Inferior parietal cortex (tissue), 1 donor: ENCODE results near the gene RAD52.

ENCODE experiments used
- DNase-seq: peaks from one replicate; pipeline ENCODE4 v3.0.0-alpha.2; 2016; ENCODE audit errors: extremely low spot score

Gene RAD52

DNA sequence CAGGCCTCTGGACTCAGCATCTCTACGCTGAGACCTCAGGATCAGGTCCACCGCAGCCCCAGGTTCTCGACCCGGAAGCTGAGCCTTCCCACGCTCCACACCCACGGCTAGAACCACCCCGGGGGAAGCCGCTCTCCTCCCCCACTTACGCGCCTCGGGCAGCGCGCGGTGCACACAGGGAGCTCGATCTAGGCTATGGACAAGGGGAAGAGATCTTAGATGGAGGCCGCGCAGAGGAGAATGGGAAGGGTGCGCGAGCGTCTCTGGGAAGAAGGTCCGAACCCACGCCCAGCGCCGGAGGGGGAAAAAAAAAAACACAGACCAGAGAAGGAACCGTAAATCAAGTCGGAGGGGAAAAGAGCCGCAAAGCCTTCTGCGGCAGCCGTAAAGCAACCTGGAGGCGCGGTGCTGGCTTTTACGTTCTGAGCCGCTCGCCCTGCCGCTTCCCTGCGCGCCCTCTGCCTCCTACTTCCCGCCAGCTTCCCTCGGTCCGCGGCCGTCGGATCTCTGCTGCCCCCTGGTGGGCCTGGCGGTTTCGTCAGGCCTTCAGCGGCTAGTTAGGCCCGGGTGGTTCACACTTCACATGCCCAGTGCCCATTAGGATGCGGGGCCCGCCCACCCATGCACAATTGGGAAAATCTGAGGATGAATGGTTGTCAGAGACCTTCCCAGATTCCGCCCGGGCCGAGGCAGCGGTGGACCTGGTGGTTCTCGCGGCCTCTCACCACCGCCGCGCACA is at the start of gene RAD52:
Gene RAD52 (minus strand): TSS at position 242 of the 739 bp plus-strand sequence. CDS start 16,636 bp downstream, outside the sequence.
- DNase-seq, result peak; percentile 96

DNA sequence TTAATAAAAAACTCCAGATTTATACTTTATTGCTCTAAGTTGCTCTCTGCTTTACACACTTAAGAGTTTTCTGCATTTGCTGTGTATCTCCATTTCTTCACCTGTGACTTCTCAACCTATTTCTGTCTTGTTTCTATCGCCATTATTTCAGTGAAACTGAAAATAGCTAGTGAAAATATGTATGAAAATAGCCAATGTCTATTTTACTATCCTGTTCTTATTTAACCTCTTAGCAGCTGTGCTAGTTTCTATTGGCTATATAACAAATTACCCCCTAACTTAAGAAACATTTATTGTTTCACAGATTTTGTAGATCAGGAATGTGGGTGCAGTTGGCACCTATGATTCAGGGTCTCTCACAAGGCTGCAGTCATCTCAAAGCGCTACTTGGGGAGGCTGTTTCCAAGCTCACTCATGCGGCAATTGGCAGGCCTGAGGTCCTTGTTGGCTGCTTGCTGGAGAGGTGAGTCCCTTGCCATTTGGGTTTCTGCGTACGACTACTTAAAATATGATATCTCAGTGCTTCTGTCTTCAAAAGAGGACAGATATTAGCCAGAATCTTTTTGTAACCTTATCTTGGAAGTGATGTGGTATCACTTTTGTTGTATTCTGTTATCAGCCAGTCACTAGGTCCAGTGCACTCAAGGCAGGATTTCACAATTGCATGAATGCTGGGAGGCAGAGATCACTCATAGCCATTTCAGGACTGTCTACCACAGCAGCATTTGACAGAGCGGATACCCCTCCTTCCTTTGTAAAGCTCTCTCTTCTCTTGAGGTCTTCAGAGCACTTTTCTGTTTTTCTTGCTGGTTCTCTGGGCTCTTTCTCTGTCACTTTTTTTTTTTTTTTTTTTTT is 48.8 kb upstream of the RAD52 start:
- no peak for DNase-seq

DNA sequence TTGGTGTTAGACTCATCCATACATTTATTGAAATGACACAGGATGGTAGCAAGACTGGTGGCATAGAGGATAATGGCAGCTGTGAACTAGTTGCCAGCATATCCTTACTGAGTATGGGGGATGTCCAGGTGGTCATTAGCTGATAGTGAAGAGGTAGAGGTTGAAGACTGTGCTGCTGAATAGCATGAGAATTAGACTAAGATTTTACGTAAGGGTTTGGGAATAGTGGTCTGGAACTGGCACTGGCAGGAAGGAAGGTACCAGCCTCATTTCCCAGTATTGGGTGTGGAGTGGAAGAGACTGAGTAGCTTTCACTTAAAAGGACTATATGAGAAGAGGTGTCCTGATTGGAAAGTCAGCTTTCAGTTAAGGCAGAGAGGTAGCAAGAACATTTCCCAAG is 48.0 kb upstream of the RAD52 start:
- DNase-seq, result no peak

DNA sequence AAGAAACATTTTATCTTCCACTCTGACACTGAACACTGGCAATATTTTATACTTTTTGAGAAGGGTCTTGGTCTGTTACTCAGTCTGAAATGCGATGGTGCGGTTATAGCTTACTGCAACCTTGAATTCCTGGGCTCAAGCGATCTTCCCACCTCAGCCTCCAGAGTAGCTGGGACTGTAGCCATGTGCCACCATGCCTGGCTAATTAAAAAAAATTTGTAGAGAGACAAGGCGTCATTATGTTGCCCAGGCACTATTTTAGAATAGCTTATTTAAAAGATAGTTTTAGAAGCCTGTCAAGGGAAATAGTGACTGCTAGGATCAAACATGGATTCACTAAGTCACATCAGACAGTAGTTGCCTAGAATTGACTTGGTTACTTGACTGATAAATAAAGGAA is 47.4 kb upstream of the RAD52 start:
- no peak for DNase-seq

DNA sequence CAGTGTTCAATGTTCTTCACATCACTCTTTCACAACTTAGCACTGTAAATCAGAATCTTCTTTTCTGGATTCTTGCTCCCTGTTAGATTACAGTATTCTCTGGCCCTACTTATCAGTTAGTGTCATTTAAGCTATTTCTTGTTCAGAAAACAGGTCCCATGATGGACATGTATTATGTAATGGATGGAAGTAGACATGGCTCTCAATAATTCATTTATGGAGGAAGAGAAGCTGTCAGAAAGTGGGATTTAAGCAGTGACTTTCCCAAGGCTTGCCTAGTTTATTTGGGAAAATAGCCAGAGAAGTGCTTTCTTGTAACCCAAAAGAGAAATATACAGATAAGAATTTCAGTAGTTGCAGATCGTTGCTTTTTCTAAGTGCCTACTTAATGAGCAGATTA is 43.2 kb upstream of the RAD52 start:
- no peak for DNase-seq

DNA sequence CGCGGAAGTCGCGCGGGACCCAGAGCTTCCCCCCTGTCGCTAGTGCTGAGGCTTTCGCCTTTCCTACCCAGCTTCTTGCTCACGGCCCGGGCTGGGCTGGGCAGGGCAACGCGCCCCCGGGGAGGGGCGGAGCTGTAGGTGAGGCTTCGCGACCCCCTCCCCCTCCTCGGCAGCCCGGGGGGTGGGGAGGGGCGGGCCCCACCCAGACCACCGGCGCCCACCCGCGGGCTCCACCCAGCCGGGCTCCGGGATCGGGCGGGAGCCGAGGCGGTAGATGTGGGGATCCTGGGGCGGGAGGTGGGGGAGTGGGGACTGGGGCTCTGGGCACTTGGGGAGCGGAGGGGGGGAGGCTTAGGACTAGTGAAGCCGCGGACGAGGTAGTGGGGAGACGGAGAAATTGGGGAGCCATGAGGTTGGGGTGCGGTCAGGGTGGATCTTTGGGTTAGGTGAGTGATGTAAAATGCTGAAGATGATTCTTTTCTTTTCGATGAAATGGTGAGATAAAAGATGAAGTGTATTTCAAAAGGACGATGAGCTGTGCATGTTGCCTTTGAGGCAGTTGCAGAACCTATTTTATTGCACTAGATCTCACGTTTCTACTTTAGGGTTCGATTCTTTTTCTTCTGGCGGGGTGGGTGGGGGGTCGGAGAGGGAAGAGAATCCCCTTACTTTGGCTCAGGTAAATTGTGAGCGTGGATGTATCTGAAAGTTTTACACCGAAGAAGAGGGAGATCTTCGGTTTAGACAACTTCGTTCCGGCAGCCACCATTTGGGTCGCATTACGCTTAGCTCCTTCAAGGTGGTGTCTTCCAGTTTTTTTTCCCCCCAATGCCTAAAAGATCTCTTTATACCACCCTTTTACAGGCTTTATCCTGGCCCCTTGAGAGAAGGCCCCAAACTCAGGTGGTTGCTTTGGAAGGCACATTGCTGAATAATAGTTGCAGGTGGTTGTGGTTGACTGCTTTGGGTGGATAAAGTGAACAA is 42.1 kb upstream of the RAD52 start:
- DNase-seq, result peak; percentile 30

DNA sequence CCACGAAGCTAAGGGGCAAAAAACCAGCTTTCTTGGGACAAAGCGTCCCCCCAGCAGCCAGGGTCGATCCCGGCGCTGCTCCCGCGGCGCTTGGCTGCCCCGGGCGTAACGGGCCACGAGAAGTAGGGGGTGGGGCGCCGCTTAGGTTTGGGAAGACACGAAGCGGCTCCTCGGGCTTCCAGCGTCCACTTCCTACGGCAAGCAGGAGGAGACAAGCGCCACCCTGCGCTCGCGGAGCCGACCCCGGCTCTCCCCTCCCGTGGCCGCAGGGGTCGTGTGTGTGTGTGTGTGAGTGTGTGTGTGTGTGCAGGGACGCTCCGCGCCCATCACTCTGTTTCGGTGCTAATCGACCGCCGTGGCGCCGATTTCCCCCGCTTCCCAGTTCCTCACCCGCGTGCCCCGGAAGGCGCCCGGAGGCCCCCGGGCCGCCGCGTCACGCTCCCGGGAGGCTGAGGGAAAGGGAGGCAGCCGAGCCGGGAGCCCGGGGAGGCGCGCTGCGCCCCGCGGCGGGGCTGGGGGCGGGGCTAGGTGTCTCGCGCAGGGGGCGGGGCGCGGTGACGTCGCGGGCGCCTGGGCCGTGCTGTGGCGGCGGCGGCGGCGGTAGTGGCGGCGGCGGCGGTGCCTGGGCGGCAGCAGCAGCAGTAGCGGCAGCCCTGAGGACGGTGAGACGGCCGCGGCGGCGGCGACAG is 41.3 kb upstream of the RAD52 start, which contains the start of gene ERC1:
Gene ERC1 (plus strand): TSS at position 563 of the 689 bp plus-strand sequence. CDS start 36,681 bp downstream, outside the sequence.
- DNase-seq, result peak; percentile 77

DNA sequence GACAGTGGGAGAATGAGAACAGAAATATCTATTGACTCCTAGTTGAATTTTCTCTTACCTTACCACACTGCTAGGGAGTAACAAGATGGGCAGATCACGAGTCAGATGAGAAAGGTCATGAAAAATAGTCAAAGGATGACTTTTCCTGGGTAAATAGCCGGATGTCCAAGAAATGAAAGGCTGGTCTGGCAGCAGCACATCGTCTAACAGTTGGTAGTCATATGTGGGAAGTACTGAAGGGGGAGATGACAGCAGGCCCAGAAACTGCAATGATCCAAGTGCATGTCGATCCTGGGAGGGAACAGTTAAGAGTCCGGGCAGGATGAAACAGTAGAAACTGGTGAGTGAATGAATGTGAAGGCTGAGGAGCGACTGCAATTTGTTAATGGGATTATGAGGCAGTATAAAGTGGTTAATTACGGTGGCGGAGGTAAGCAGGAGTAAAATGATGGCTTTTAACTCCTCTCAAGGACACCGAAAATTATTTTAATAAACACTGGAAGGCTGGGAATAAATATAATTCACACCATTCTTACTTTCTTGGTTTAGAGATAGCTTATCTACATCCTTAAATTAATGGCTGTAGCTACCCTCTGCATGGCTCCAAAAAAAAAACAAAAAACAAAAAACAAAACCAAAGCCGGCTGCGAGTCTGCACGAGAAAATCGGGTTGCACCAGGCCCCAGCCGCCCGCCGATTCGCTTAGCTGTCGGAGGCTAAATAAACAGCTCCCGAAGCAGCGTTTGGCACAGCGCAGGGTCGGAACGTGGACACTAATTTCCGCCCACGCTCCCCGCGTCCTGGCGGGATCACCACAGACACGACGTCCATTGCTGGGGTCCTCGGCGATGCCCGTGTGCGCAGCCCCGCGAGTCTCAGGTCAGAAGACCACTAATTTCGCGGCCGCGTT is 40.5 kb upstream of the RAD52 start:
- peak; percentile 58 for DNase-seq

DNA sequence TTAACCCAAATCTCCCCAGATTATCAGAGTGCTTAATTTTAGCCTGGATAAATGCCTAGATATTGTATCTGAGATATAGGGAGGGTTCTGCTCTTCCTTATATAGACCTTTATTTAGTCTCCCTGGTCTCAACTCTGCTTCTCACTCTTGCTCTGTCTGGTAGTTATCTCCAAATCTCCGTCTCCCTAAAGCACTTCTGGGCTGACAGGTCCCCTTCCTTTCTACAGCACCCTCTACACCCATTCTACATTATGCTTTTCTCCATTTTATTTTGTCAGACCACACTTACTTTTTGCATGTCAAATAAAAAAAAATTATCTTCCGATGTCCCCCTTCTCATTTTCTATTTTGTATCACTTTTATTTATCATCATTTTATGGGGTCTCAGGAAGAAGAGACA is 39.6 kb upstream of the RAD52 start:
- no peak for DNase-seq

DNA sequence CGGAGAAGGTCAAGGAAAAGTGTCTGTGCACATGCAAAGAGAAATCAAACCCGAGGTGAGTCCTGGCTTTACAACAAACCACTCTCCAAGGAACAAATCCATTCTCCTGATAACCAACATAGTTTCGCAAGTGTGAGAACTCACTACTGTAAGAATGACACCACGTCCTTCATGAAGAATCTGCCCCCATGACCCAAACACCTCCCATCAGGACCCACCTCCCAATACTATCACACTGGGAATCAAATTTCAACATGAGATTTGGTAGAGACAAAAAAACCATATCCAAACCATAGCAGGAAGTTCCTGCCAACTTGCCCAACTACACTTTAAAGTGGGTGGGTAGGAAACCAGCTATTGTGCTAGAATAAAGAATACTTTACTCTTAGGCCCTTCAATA is 39.2 kb upstream of the RAD52 start:
- DNase-seq, result no peak

DNA sequence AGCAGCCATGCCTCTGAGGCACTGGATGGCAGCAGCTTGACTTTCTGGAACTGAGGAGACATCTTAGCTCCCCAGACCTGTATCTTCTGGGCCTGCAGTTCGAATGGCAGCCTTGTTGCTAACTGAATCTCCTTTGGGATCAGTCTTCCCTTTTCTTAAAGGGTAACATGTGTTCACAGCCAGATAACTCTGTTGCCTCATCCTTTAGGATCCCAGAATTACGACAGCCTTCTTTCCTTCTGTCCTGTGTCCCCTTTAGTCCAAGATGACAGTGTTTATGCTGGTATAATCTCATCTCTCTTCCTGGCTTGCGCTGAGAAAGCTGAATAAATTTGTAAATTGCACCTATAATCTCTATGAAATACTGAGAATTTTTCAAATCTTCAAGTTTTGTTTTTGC is 32.5 kb upstream of the RAD52 start:
- no peak for DNase-seq

DNA sequence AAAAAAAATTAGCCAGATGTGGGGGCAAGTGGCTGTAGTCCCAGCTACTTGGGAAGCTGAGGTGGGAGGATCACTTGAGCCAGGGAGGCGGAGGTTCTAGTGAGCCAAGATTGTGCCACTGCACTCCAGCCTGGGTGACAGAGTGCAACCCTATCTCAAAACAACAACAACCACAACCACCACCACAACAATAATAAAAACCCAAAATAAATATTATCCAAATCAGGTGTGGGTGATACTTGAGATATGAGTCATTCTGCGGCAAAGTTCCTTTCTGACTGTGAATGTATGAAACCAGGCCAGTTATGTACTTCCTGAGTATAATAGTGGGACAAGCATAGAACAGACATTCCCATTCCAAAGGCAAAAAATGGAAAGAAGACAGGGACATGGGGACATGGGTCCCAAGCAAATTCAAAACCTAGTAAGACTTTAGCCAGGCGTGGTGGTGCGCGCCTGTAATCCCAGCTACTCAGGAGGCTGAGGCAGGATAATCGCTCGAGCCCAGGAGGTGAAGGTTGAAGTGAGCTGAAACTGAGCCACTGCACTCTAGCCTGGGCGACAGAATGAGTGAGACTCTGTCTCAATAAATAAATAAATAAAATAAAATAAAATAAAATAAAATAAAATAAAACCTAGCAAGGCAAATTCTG is 31.8 kb upstream of the RAD52 start:
- DNase-seq, result no peak

DNA sequence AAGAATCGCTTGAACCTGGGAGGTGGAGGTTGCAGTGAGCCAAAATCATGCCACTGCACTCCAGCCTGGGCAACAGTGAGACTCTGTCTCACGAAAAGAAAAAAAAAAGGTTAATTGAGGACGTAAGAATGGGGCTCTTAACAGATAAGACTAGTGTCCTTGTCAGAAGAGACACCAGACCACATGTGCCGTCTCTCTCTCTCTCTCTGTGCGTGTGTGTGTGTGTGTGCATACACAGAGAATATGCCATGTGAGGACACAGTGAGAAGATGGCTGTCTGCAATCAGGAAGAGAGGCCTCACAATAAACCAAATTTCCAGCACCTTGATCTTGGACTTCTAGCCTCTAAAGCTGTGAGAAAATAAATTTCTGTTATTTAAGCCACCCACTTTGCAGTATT is 29.9 kb upstream of the RAD52 start:
- no peak for DNase-seq

DNA sequence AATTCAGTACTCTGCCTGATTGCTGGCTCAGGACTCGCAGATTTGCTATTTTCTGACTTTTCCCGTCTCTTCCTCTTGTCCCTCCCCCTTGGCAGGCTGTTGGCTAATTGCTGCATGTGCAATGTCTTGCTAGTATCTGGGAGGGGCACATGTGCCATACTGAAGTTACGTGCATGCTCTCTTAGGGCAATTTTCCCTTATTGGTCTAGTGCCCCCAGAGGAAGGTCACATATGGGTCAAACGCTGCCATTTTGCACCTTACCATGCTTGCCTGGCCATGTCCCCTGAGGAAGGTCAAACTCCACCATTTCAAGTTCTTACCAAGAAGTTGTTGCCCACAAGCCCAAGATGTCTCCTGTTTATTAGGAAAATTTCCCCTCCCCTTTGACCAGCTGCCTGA is 27.7 kb upstream of the RAD52 start:
- no peak for DNase-seq

DNA sequence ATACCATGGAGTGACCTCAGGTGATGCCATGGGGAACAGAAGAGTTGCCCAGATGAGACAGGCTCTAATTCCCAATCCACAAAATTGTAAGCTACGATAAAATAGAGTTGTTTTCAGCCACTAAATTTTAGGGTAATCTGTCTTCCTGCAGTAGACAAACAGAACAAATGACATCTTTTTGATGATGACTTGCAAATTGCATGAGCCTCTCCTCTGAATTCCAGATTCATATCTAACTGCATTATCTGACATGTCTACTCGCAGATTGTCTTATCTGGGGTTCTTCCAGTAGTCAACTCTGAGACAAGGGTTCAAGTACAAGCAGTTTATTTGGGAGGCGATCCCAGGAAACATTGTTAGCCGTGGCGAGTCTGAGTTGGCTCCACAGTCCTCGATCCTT is 27.1 kb upstream of the RAD52 start:
- DNase-seq, result no peak

DNA sequence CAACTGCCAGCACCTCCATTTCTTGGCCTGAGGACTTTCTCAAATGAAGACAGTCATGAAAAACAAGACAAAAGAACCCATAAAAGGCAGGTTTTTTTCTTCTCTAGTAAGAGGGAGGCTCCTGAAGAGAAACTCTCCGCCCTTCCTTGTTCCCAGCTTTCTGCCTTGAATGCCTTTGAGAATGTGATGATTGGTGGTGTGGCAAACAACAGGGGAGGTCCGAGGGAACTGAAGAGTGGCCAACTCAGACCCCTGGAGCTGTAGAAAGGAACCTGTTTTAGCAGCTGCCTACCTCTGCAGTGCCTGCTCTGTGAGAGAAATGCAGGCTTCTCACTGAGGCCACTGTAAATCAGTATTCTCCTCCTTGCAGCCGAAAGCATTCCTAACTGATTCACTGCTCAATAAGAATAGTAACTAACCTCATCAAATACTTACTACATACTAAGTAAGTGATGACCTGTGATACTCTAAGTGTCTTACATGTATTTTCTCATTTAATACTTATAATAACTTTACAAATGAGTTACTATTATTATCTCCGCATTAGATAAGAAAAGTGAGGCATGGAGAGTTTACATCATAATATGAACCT is 24.9 kb upstream of the RAD52 start:
- DNase-seq, result no peak

DNA sequence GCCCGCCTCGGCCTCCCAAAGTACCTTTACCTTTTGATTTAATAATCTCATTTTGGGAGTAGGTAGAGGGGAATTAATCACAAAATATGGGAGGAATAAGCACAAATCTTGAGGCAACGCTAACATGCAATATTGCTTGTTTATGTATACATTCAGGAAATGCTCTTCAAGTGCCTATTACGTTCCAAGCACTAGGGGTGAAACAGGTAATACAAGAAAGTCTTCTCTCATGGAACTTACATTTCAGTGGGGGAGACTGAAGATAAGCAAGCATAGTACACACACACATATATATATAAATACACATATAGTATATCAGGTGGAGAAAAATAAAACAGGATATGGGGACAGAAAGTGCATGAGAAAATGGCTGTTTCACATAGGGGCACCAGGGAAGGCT is 22.5 kb upstream of the RAD52 start:
- no peak for DNase-seq

DNA sequence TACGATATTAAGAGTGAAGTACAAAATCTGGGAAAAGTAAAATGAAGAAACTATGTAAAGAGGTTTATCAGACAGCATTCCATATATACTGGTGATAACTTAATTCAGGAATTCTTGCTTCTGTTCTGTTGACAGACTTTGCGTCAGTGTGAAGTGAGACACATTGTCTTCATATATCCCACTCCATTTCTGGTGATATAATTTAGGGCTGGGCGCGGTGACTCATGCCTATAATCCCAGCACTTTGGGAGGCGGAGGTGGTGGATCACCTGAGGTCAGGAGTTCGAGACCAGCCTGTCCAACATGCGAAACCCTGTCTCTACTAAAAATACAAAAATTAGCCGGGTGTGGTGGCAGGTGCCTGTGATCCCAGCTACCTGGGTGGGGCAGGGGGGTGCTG is 20.3 kb upstream of the RAD52 start:
- DNase-seq, result no peak

DNA sequence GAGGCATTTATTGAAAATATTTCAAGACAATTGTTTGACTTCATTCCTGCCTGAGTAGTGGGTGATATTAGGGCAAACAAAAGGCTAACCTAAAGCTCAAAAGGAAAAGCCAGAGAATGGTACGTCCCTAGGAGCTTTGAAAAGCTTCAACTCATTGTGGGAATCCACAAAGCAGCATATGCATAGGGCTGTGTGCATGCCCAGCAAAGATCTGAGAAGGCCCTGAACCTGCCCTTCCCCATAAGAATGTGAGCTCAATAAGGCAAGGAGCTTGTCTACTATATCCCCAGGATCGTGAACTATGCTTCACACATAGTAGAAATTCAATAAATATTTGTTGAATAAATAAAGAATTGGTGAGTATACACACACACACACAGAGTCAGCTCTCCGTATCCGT is 19.1 kb upstream of the RAD52 start:
- no peak for DNase-seq
